Cardiac fibroblast (primary cell): ENCODE data around the gene FAM47E.
A peak's percentile ranks its signal among the peaks of the same experiment; 100 is the strongest.

Experiments
- DNase-seq, 2 donors: peaks; one replicate each; pipeline versions ENCODE4 v3.0.0 to v3.0.0-alpha.2; 2010; ENCODE audit warnings: low read depth in 2 of 2
- H3K4me3 ChIP-seq, 2 donors: replicated peaks in 1 of 2; 1 replicate in 1 of 2; 2 replicates in 1 of 2; pipeline ENCODE4 v1.5.1; 2011; ENCODE audit warnings: low read depth in 2 of 2, low read length in 2 of 2, mild to moderate bottlenecking in 2 of 2, moderate library complexity in 1 of 2
- TF ChIP-seq, protein P1 (sequence below): IDR thresholded peaks from one replicate; pipeline ENCODE4 v1.5.1; 2011; ENCODE audit warnings: low read depth, mild to moderate bottlenecking, low read length, inconsistent platforms

FAM47E gene

DNA sequence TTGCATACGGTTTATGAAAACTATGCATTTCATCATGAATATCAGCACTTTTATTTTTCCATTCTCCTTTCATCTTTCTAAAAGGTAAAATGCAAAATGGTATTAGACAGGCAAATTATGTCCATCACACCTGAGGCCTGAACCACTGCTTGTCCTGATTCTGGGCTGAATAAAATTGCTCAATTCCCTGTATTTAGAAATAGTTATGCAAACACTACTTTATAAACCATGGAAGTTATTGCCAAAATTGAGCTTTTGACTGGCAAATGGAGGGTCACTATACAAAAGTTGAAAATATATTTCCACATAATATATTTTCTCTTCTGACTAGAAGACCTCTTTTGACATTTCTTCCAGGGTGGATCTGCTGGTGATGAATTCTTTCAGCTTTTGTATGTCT is 21.1 kb downstream of the FAM47E start:
- no peak for DNase-seq
- TF ChIP-seq, protein P1, sequence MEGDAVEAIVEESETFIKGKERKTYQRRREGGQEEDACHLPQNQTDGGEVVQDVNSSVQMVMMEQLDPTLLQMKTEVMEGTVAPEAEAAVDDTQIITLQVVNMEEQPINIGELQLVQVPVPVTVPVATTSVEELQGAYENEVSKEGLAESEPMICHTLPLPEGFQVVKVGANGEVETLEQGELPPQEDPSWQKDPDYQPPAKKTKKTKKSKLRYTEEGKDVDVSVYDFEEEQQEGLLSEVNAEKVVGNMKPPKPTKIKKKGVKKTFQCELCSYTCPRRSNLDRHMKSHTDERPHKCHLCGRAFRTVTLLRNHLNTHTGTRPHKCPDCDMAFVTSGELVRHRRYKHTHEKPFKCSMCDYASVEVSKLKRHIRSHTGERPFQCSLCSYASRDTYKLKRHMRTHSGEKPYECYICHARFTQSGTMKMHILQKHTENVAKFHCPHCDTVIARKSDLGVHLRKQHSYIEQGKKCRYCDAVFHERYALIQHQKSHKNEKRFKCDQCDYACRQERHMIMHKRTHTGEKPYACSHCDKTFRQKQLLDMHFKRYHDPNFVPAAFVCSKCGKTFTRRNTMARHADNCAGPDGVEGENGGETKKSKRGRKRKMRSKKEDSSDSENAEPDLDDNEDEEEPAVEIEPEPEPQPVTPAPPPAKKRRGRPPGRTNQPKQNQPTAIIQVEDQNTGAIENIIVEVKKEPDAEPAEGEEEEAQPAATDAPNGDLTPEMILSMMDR, result no peak
- no peak overlapping the region for H3K4me3 ChIP-seq

DNA sequence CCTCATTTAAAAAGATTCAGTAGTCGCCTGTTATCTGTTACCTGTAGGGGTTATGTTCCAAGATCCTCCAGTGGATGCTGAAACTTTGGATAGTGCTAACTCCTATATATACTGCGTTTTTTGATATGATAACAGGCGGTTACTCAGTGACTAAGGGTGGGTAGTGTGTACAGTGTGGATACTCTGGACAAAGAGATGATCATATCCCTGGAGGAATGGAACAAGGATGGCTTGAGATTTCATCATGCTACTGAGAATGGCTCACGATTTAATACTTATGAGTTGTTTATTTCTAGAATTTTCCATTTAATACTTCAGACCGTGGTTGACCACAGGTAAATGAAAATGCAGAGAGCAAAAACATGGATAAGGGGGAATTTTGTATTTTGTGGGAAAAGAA is 21.5 kb downstream of the FAM47E start:
- TF ChIP-seq, protein P1, result no peak
- DNase-seq, result no peak
- no peak overlapping the region for H3K4me3 ChIP-seq

DNA sequence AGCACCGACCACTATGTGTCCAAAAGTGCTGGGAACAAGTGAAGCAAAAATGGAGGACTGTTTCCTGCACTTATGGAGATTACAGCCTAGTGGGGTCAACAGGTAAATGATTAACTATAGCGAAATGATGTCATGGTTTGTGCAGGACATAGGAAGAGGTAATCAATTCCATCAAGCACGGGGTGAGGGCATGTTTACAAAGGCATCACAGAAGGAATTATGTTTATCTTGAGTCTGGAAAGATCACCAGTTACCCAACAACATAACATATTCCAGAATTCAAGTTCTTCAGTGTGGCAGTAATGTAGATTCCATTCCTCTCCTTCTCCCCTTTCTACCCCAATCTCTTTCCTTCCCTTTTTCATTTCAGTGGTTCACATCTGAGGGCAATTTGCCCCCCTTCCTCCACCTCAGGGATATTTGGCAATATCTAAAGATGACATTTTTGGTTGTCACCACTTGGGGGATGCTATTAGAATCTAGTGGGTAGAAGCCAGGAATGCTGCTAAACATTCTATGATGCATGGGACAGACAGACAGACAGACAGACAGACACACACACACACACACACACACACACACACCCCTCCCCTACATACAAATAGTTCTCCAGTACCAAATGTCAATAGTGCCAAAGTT is 24.1 kb downstream of the FAM47E start:
- no peak overlapping the region for H3K4me3 ChIP-seq
- TF ChIP-seq, protein P1, result no peak
- DNase-seq, result no peak

DNA sequence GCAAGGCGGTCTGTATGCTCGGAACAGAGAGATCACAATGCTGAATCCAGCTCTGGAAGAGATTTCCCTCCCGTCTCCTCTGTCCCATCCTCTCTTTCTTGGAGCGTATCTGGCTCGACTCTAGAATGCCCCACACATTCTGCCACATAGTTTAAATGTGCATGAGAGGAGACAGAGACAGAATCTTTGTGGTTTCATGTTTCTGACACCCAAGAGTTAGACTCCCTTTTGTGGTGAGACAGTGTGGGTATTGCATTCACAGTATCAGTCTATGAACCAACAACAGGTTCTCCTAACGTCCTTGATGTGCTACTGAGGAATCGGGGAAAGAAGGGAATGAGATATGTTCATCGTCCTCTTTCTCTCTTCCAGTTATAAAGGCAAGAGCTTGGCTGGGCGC is 25.3 kb downstream of the FAM47E start:
- no peak overlapping the region for H3K4me3 ChIP-seq
- no peak for DNase-seq
- TF ChIP-seq, protein P1, result no peak

DNA sequence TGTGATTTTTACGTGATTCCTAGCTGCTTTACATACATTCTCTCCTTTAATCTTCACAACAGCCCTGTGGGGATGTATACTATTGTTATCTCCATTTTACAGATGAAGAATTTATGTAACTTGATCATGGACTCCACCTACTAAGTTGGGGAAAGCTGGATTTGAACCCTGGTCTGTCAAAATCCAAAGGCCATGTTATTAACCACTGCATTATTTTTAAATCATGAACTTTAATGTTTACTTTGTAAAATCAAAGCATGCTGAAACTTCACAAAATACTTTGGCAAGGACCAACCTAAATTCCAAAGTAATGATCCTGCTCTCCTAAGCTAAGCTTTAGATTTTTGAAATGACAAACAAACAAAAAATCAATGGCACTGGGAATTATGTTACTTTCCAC is 26.1 kb downstream of the FAM47E start:
- TF ChIP-seq, protein P1, result no peak
- DNase-seq, result peak in 1 of 2 donors; percentile 6
- no peak overlapping the region for H3K4me3 ChIP-seq

DNA sequence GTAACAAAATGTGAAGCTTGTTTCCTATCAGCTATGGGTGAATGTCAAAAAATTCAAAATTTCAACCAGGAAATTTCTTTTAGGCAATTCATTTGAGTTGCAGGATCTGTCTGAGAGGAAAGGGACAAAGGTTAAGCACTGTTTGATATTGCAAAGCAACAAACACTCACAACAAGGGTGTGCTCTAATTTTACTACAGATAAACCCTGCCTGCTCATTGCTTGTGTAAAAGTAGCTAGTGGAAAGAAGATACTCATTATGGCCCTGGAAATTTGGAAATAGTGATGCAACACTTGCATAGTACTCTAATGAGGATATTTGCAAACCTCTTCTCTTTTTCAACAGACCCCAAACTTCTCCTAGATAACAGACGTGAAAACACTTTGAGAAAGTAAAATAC is 27.1 kb downstream of the FAM47E start:
- DNase-seq, result no peak
- no peak overlapping the region for H3K4me3 ChIP-seq
- TF ChIP-seq, protein P1, result no peak

DNA sequence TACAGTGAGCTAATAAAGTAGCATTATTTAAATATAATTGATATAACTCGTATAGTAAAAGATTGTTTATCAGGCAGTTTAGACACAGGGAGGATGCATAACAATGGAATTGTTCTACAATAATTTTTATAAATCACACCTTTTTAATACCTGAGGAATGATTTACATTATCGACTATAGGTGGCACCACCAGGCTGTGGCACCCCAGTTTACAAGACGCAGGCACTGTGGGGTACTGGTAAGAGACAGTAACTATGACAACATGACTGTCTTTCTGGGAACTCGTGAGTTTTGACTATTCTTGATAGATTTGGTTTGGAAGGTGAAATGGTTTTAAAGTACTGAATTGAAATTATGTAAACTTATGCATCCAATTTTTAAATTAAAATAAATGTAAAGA is 27.9 kb downstream of the FAM47E start:
- no peak overlapping the region for H3K4me3 ChIP-seq
- DNase-seq, result no peak
- TF ChIP-seq, protein P1, result no peak
